ENCODE data around the gene SLC25A23.

GRCh38 chr19:6470173-6470572 is 10.6 kb upstream of the SLC25A23 start:
- TF ChIP-seq CTCF (IDR thresholded peaks at IDR 0.05) (no peak), POLR2A (IDR thresholded peaks at IDR 0.05) (no peak)

All from uterus (tissue), 2 donors.